GM19438 (cell line): ENCODE data around the gene CEL.

ENCODE experiments used
- ATAC-seq: cut with Tn5 transposase; IDR thresholded peaks from one replicate; pipeline ENCODE4 v1.9.1; 2021; ENCODE audit warnings: low read depth; ENCODE audit not compliant: unreplicated experiment

Gene CEL

GRCh38 chr9:133113949-133114885 lies 52.4 kb downstream of the CEL start:
- ATAC-seq, result no peak

DNA sequence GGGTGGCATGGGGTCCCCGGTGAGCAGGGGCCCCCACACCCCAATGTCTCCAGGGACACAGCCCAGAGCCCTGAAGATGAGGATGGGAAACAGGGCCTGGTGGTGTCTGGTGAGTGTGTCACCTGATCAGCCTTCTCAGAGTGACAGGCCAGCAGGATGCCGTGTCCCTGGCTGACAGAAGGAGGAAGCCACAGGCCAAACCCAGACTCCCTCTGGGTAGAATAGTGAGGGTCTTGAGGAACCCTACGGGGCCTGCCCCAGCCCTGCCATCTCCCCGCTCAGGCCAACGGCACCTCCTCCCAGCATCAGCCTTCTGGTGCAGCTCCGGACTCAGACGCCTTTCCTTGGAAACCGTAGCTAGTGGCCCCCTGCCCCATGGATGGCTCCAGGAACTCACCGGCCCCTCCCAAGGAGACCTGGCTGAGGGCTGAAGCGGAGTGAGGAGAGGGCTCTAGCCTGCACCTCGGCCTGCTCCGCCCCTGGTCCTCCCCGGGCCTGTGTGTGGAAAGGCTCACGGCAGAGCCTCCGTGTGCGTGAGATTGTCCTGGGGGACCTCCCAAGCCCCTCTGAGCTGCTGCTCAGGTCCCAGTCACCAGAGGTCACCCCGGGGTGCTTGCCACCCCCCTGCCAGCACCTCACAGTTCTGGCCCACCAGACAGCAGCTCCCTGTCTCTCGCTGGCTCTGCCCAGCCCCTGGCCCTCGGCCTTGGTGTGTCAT lies 53.3 kb downstream of the CEL start:
- ATAC-seq, result no peak

DNA sequence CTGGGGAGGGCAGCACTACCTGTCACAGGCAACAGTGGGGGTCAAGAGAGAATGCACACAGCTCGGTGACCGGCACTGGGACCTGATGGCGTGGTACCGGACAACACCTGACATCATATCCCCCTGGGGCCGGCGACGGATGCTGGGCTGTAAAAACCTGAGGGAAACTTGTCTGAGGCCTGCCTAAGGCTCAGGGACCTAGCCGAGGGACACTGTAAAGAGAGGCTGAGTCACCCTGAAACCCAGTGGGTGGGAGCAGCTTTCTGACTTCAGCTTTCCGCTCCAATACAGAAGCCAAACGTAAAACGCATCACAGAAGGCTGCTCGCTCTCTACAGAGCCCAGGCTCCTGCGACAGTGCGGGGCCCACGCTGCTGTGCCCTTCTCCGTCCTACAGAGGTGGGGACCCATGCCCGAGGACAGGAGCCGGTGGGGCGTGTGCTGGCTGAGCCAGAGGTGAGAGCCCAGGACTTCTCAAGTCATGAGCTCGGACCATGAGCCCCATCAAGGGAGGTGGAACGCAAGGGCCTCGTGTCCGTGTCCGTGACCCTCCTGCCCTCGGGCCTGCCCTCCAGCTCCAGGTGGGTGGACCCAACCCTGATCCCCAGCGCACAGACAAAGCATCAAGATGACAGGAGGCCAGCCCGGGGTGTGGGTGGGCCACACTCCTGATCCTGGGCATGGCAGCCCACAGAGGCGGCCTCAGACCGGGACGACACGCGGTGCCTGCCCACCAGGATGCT lies 54.0 kb downstream of the CEL start:
- peak; percentile 65 for ATAC-seq

DNA sequence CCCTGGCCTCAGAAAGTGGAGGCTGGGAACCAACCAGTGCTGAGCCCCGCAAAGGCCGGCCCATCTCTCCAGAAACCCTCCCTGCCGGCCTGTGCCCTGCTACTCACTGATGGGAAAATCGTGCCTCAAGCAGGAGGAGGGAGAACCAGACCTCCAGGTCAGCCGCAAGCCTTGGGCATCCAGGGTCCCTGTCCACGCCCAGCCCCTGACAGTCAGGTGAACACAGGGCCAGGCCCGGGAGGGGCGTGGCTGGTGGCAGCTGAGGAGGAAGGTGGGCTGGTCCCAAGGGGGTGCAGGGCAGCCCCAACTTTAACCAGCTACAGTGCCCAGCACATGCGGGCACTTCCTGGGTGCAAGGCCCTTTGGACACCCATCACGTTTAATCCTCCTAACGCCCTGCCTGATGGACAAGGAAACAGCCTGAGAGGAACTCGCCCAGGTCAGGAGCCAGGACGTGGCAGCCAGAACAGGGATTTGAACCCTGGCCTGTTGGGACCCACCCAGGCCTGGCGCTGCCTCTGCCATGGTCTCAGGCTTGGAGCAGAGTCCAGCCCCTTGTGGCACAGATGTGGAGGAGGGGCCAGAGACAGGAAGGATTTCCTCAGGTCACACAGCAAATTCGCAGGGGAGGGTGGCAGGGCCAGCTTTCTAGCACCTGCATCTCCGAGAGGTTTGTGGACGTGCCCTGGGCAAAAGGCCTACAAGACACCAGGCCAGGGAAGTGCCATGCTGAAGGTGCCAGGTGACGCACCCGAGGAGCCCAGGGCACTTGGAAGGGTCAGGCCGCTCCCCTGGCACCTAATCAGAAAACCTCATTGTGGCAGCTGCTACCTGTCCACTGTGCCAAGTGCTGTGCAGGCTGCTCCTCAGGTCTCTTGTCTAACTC lies 54.8 kb downstream of the CEL start:
- no peak for ATAC-seq

GRCh38 chr9:133117271-133118178 lies 55.7 kb downstream of the CEL start:
- ATAC-seq, result no peak

GRCh38 chr9:133118179-133118520 lies 56.4 kb downstream of the CEL start:
- ATAC-seq, result no peak

GRCh38 chr9:133118568-133118967 lies 56.8 kb downstream of the CEL start:
- ATAC-seq, result no peak

GRCh38 chr9:133119103-133119845 lies 57.5 kb downstream of the CEL start:
- no peak for ATAC-seq

DNA sequence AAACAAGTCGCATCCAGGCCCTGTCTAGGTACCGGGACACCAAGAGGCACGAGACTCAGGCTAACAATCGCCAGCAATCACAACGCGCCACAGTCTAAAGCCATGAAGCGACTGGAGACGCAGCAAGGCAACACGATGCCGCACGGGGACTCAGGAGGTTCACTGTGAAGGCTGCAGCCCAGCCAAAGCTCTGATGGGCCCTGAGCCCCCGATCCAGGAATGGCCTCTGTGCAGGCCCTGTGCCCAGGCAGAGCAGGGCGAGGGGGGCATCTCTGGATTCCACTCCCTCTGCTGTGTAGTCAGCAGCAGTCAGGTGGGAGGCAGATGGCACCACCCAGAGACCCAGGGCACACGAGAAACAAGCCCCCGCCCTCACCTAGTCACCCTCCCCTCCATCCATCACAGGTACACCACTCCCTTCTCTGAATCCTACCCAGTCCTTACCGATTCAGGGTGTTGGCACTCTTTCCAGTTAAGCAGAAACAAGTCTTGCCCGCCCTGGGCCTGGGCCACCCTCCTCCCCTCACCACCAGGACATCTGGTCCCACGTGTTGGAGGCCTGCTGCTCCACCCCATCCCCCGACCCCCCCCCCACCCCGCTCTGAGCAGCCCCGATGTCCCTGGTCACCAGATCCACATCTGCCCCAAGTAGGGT lies 58.2 kb downstream of the CEL start:
- ATAC-seq, result no peak

DNA sequence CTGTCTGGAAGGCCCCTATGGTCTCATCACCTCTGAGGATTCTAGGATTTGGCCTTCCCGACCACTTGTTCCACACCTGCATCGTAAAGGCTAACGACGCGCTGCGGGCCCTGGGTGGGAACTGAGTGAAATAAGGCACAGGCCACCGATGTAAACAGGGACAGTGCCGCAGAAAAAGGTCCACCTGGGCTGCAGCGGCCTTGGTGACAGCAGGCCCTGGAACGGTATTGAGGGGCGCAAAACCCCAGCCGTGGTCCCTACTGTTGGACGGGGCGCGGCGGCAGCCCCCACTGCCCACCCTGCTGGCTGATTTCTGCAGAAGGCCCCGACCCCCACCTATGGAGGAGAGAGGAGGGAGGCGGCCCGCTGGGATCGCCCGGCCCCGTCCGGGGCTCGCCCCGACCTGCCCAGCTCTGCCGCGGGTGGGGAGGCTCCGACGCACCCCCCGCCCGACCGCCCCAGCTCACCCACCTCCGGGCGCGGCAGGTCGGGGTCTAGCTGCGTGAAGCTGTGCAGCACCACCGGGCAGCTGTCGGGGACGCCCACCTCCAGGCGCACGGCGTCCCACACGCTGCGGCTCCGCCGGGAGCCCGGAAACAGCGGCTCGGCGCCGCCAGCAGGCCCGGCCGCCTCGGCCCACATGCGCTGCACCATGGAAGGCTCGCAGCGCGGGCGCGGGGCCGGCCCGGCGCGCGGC lies 58.9 kb downstream of the CEL start:
- peak; percentile 20 for ATAC-seq
